Fibroblast of the aortic adventitia (primary cell): ENCODE measurements around the gene ADGRG6. TPM values are rescaled to one million over a fixed set of nuclear protein-coding genes. Genes with fewer than 3 reads are reported as not detected.

ENCODE experiments used
- DNase-seq: peaks from one replicate; pipeline ENCODE4 v3.0.0-alpha.2; 2010; ENCODE audit warnings: low read depth
- H3K4me3 ChIP-seq: 2 replicates; pipeline ENCODE4 v1.5.1; 2011; ENCODE audit warnings: low read depth, mild to moderate bottlenecking, control low read depth, low read length, moderate library complexity
- CTCF ChIP-seq: IDR thresholded peaks from 2 replicates; pipeline ENCODE4 v1.5.1; 2011; ENCODE audit warnings: mild to moderate bottlenecking, low read length, control low read depth, inconsistent platforms; ENCODE audit not compliant: insufficient read depth
- total RNA-seq: library from RNA; depleted of rRNA; stranded (reverse); fragments of >200 nt; gene quantifications from 2 replicates; pipeline ENCODE4 v1.2.3, GENCODE V29; 2012; ENCODE audit warnings: low replicate concordance

The ADGRG6 gene
- total RNA-seq, 1 donor, result 1.7 TPM

GRCh38 chr6:142357879-142358278 is 56.1 kb downstream of the ADGRG6 start:
- TF ChIP-seq CTCF, result no peak
- no peak overlapping the region for H3K4me3 ChIP-seq
- DNase-seq, result no peak

- peak; percentile 36 for DNase-seq
- TF ChIP-seq CTCF, result no peak
- H3K4me3 ChIP-seq, result no peak overlapping the region
These were observed 57.6 kb downstream of the ADGRG6 start for GRCh38 chr6:142359271-142359960.

GRCh38 chr6:142361345-142361744 is 59.5 kb downstream of the ADGRG6 start:
- no peak for TF ChIP-seq CTCF
- H3K4me3 ChIP-seq, result no peak overlapping the region
- DNase-seq, result no peak

GRCh38 chr6:142361779-142362750 is 60.3 kb downstream of the ADGRG6 start:
- peak; percentile 88 for DNase-seq
- TF ChIP-seq CTCF, result no peak
- H3K4me3 ChIP-seq, result no peak overlapping the region

- TF ChIP-seq CTCF, result no peak
- DNase-seq, result no peak
- H3K4me3 ChIP-seq, result no peak overlapping the region
These were observed 65.3 kb downstream of the ADGRG6 start for GRCh38 chr6:142367061-142367460.

GRCh38 chr6:142367501-142368018 is 65.8 kb downstream of the ADGRG6 start:
- no peak overlapping the region for H3K4me3 ChIP-seq
- no peak for DNase-seq
- TF ChIP-seq CTCF, result no peak
